Measurements from ENCODE around the gene MYO3B.

GRCh38 chr2:170244555-170244954 is 66.6 kb downstream of the MYO3B start:
- TF ChIP-seq CTCF (optimal IDR thresholded peaks at IDR 0.05 in 1 of 3, IDR thresholded peaks at IDR 0.05 in 1 of 3, conservative IDR thresholded peaks at IDR 0.05 in 1 of 3; ENCODE audit: extremely low read depth in 1 of 3, insufficient read depth in 2 of 3, low read length in 3 of 3), result no peak
- TF ChIP-seq EZH2 (IDR thresholded peaks at IDR 0.05; ENCODE audit: low read length), result no peak
